GM12891 (cell line): Measurements from ENCODE around the gene KRT8.

Experiments
- PAX5 ChIP-seq: IDR thresholded peaks from 2 replicates; pipeline ENCODE4 v1.6.1; 2011; ENCODE audit warnings: low read length, moderate library complexity, mild to moderate bottlenecking; ENCODE audit not compliant: insufficient read depth, severe bottlenecking
- POLR2A ChIP-seq: IDR thresholded peaks from 2 replicates; pipeline ENCODE4 v1.6.1; 2011; ENCODE audit warnings: low read depth, low read length, control low read depth
- POLR2AphosphoS5 ChIP-seq: IDR thresholded peaks from 2 replicates; pipeline ENCODE4 v1.6.1; 2011; ENCODE audit warnings: low read depth, low read length, control low read depth
- POU2F2 ChIP-seq: IDR thresholded peaks from 2 replicates; pipeline ENCODE4 v1.6.1; 2011; ENCODE audit warnings: low read depth, mild to moderate bottlenecking, control low read depth, low read length, moderate library complexity
- SPI1 ChIP-seq: IDR thresholded peaks from 2 replicates; pipeline ENCODE4 v1.6.1; 2011; ENCODE audit warnings: low read depth, low read length, control low read depth
- TAF1 ChIP-seq: IDR thresholded peaks from 2 replicates; pipeline ENCODE4 v1.6.1; 2011; ENCODE audit warnings: low read depth, low read length, control low read depth

GRCh38 chr12:52870361-52871290, 34.2 kb downstream of the KRT8 start:
- no peak for TF ChIP-seq POLR2A
- no peak for TF ChIP-seq TAF1
- TF ChIP-seq POLR2AphosphoS5, result no peak
- no peak for TF ChIP-seq PAX5
- peak; percentile 97 for TF ChIP-seq POU2F2
- TF ChIP-seq SPI1, result no peak
